ENCODE results near the gene C5orf63. TPM values are rescaled to one million over a fixed set of nuclear protein-coding genes. Genes with fewer than 3 reads are reported as not detected.
"Not testable (repeated sequence)": the region's sequence is repeated elsewhere in the genome, so short reads cannot be mapped to it uniquely, and the experiment has no call there.

C5orf63 gene
- total and polyA plus RNA-seq, 9 donors = 5.0 to 9.3 (median 6.8) TPM

DNA sequence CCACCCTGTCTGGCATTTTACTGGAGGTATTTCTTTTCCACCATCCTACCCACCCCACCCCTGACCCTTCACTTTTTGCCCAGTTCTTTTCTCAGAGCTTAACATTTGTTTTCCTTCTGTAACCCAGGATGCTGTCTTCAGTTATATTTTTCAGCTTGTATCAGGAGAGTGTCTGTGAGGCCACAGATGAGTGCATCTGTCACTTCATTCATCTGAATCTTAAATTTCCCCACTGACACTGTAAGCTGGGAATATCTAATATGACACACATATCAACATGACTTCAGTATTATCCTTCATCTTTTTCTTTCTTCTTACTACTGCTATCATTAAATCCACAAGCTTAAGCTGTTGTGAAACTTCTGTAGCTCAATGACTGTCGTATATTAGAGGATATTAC lies 47.8 kb downstream of the C5orf63 start:
- H3K4me1 ChIP-seq (ENCODE audit: control insufficient read depth, insufficient read depth, low read length) = peaks cover 11% of the 10 kb centered on the region
- no CpG with 5 or more reads among the region's 1 CpG for WGBS (ENCODE audit: insufficient coverage)
- H3K9me3 ChIP-seq (replicated peaks; ENCODE audit: control insufficient read depth, low read depth, low read length) = no peaks in the 10 kb centered on the region
- peaks cover 4% of the 10 kb centered on the region for H3K27me3 ChIP-seq (ENCODE audit: control insufficient read depth, insufficient read depth, low read length)
- H3K4me3 ChIP-seq (ENCODE audit: low read length) = no peak overlapping the region
- no peaks in the 10 kb centered on the region for H3K36me3 ChIP-seq (ENCODE audit: control insufficient read depth, insufficient read depth, low read length)
- no peak for DNase-seq
- peak overlapping the region; percentile 5 for H3K27ac ChIP-seq (ENCODE audit: low read length)

DNA sequence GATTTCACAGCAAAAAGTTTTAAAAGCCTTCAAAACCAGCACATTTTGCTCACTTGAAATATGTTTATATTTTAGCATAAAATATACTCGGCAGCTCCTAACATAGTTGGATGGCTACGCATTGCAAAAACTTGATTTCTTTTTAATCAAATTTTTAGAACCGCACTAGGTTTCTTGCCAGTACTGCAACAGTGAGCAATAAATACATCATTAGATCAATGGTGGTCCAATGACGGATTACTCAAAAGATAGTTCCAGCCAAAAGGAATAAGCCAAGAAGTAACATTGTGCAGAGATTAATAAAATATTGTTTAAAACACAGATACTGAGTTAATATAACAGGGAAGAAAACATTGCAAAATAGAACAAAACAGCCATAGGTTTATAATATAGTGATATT lies 48.5 kb downstream of the C5orf63 start:
- DNase-seq = peak; percentile 85
- H3K9me3 ChIP-seq (replicated peaks; ENCODE audit: control insufficient read depth, low read depth, low read length) = no peaks in the 10 kb centered on the region
- H3K4me1 ChIP-seq (ENCODE audit: control insufficient read depth, insufficient read depth, low read length) = peaks cover 11% of the 10 kb centered on the region
- no CpG with 5 or more reads among the region's 4 CpGs for WGBS (ENCODE audit: insufficient coverage)
- H3K36me3 ChIP-seq (ENCODE audit: control insufficient read depth, insufficient read depth, low read length) = no peaks in the 10 kb centered on the region
- H3K27me3 ChIP-seq (ENCODE audit: control insufficient read depth, insufficient read depth, low read length) = peaks cover 4% of the 10 kb centered on the region
- H3K27ac ChIP-seq (ENCODE audit: low read length) = no peak overlapping the region
- H3K4me3 ChIP-seq (ENCODE audit: low read length) = no peak overlapping the region

DNA sequence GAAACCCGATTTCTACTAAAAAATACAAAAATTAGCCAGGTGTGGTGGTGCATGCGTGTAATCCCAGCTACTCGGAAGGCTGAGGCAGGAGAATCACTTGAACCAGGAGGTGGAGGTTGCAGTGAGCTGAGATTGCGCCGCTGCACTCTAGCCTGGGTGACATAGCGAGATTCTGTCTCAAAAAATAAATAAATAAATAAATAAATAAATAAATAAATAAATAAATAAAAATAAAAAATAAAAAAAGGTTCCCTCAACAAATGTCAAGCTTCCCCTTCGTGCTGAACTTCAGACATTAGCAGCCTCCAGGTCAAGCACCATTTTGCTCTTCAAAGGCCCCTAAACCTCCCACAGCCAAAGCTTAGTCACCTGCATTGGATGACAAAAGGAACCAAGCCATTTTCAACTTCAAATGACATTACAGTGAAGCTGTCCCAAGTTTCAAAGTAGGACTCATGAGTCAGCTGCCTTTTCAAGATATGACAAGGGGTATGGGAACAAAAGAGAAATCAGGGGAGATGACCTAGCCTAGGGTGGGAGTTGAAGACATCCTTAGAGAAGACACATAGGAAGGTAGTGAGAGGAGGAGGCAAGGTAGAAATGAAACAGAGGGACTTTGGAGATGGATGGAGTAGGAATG lies 49.6 kb downstream of the C5orf63 start:
- H3K36me3 ChIP-seq (ENCODE audit: control insufficient read depth, insufficient read depth, low read length); H3K27ac ChIP-seq (ENCODE audit: low read length): not testable (repeated sequence)
- WGBS (ENCODE audit: insufficient coverage) = 100% methylated on average over 1 of the region's 7 CpGs

DNA sequence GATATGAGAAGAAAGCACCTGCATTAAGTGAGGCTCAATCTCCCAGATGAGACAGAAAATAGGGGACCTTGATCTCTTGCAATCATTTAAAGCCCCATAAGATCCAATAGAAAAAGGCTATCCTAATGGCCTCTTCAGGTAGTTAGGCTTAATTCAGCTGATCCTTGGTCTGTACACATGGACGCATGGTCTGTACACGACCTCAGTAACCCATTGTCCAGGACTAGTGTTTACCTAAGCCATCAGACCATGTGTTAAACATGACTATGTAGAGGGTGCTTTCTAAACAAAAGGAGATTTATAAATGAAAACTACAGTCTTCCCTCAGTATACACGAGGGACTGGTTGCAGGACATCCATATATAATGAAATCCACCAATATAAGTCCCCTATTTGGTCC lies 50.5 kb downstream of the C5orf63 start:
- no peaks in the 10 kb centered on the region for H3K36me3 ChIP-seq (ENCODE audit: control insufficient read depth, insufficient read depth, low read length)
- WGBS (ENCODE audit: insufficient coverage) = no CpG with 5 or more reads among the region's 3 CpGs
- H3K27ac ChIP-seq (ENCODE audit: low read length) = no peak overlapping the region
- DNase-seq = no peak
- H3K4me1 ChIP-seq (ENCODE audit: control insufficient read depth, insufficient read depth, low read length) = peaks cover 3% of the 10 kb centered on the region
- no peaks in the 10 kb centered on the region for H3K9me3 ChIP-seq (replicated peaks; ENCODE audit: control insufficient read depth, low read depth, low read length)
- H3K4me3 ChIP-seq (ENCODE audit: low read length) = no peak overlapping the region
- no peaks in the 10 kb centered on the region for H3K27me3 ChIP-seq (ENCODE audit: control insufficient read depth, insufficient read depth, low read length)

More for the DNA sequence above, 49.6 kb downstream of the C5orf63 start:
- not testable (repeated sequence) for DNase-seq; H3K27me3 ChIP-seq (ENCODE audit: control insufficient read depth, insufficient read depth, low read length); H3K4me1 ChIP-seq (ENCODE audit: control insufficient read depth, insufficient read depth, low read length); H3K9me3 ChIP-seq (replicated peaks; ENCODE audit: control insufficient read depth, low read depth, low read length); H3K4me3 ChIP-seq (ENCODE audit: low read length)

DNA sequence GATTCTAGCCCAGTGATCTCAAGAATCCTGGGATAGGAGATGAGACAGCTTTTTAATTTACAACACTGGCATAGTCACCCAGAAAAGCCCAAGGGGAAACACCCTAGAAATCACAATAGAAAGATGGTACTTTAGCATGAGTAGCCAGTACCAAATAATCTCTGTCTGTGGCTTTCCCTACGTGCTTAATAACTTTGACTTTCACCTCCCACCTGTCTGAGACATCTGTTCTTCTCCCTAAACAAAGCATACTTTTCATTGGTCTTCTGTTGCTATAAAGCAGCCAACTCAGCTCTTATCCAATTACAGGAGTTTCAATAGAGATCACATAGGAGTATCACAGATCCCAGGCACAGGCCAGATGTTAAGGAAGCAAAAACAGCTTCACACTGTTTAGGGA lies 53.4 kb downstream of the C5orf63 start:
- no peak overlapping the region for H3K27ac ChIP-seq (ENCODE audit: low read length)
- no peak for DNase-seq
- no peaks in the 10 kb centered on the region for H3K36me3 ChIP-seq (ENCODE audit: control insufficient read depth, insufficient read depth, low read length)
- H3K4me1 ChIP-seq (ENCODE audit: control insufficient read depth, insufficient read depth, low read length) = no peaks in the 10 kb centered on the region
- no peaks in the 10 kb centered on the region for H3K9me3 ChIP-seq (replicated peaks; ENCODE audit: control insufficient read depth, low read depth, low read length)
- WGBS (ENCODE audit: insufficient coverage) = no CpG with 5 or more reads among the region's 1 CpG
- no peaks in the 10 kb centered on the region for H3K27me3 ChIP-seq (ENCODE audit: control insufficient read depth, insufficient read depth, low read length)
- H3K4me3 ChIP-seq (ENCODE audit: low read length) = no peak overlapping the region

DNA sequence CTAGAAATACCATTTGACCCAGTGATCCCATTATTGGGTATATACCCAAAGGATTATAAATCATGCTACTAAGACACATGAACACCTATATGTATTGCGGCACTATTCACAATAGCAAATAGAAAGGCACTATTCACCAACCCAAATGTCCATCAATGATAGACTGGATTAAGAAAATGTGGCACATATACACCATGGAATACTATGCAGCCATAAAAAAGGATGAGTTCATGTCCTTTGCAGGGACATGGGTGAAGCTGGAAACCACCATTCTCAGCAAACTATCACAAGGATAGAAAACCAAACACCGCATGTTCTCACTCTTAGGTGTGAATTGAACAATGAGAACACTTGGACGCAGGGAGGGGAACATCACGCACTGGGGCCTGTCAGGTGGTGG lies 56.6 kb downstream of the C5orf63 start:
- not testable (repeated sequence) for DNase-seq

DNA sequence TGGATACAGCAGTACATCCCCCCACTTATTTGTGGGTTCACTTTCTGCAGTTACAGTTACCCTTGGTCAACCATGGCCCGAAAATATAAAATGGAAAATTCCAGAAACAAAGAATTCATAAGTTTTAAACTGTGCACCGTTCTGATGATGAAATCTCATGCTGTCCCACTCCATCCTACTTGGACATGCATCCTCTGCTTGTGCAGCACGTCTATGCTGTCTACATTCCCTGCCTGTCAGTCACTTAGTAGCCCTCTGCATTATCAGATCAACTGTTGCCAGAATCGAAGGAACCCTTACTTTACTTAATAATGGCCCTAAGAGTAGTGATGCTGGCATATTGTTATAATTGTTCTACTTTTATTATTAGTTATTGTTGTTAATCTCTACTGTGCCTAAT lies 57.6 kb downstream of the C5orf63 start:
- no peak overlapping the region for H3K27ac ChIP-seq (ENCODE audit: low read length)
- H3K36me3 ChIP-seq (ENCODE audit: control insufficient read depth, insufficient read depth, low read length) = no peaks in the 10 kb centered on the region
- no peaks in the 10 kb centered on the region for H3K9me3 ChIP-seq (replicated peaks; ENCODE audit: control insufficient read depth, low read depth, low read length)
- no peak for DNase-seq
- 86% methylated on average over 2 of the region's 4 CpGs for WGBS (ENCODE audit: insufficient coverage)
- H3K4me1 ChIP-seq (ENCODE audit: control insufficient read depth, insufficient read depth, low read length) = no peaks in the 10 kb centered on the region
- no peaks in the 10 kb centered on the region for H3K27me3 ChIP-seq (ENCODE audit: control insufficient read depth, insufficient read depth, low read length)
- no peak overlapping the region for H3K4me3 ChIP-seq (ENCODE audit: low read length)

More for the DNA sequence above, 56.6 kb downstream of the C5orf63 start:
- not testable (repeated sequence) for H3K36me3 ChIP-seq (ENCODE audit: control insufficient read depth, insufficient read depth, low read length); H3K4me3 ChIP-seq (ENCODE audit: low read length); H3K27ac ChIP-seq (ENCODE audit: low read length); H3K27me3 ChIP-seq (ENCODE audit: control insufficient read depth, insufficient read depth, low read length); H3K9me3 ChIP-seq (replicated peaks; ENCODE audit: control insufficient read depth, low read depth, low read length); H3K4me1 ChIP-seq (ENCODE audit: control insufficient read depth, insufficient read depth, low read length)
- no CpG with 5 or more reads among the region's 4 CpGs for WGBS (ENCODE audit: insufficient coverage)

DNA sequence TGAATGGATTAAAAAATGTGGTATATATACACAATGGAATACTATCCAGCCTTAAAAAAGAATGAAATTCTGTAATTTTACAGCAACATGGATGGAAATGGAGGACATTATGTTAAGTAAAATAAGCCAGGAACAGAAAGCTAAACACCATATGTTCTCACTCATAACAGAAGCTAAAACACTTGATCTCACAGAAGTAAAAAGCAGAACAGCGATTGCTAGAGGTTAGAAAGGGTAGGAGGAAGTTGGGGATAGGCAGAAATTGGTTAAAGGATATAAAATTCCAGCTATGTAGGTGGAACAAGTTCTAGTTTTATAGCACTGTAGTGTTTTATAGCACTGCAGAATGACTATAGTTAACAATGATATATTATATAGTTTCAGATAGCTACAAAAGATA lies 58.7 kb downstream of the C5orf63 start:
- no peak overlapping the region for H3K27ac ChIP-seq (ENCODE audit: low read length)
- H3K27me3 ChIP-seq (ENCODE audit: control insufficient read depth, insufficient read depth, low read length) = no peaks in the 10 kb centered on the region
- DNase-seq = no peak
- H3K36me3 ChIP-seq (ENCODE audit: control insufficient read depth, insufficient read depth, low read length) = no peaks in the 10 kb centered on the region
- H3K4me3 ChIP-seq (ENCODE audit: low read length) = no peak overlapping the region
- H3K9me3 ChIP-seq (replicated peaks; ENCODE audit: control insufficient read depth, low read depth, low read length) = no peaks in the 10 kb centered on the region
- peaks cover 2% of the 10 kb centered on the region for H3K4me1 ChIP-seq (ENCODE audit: control insufficient read depth, insufficient read depth, low read length)
- no CpG with 5 or more reads among the region's 1 CpG for WGBS (ENCODE audit: insufficient coverage)

DNA sequence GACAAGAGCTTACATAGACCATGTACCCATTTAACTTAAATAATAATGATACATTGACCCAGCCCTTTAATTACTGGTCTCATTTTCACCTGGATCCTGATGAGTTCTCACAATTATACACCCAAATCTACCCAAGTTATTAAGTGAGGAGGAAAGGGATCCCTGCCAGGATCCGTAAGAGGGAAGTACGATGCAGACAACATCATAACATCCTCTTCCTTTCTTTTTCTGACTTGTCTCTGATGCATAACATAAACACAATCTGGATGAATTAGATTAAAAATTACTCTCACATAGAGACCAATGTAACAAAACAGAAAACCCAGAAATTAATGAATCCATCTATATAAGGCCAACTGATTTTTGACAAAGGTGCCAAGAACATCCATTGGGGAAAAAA lies 59.9 kb downstream of the C5orf63 start:
- Histone ChIP-seq H3K4me1 (ENCODE audit: control insufficient read depth, insufficient read depth, low read length) (peaks cover 2% of the 10 kb centered on the region), H3K9me3 (replicated peaks; ENCODE audit: control insufficient read depth, low read depth, low read length) (no peaks in the 10 kb centered on the region), H3K4me3 (ENCODE audit: low read length) (no peak overlapping the region), H3K27ac (ENCODE audit: low read length) (no peak overlapping the region), H3K27me3 (ENCODE audit: control insufficient read depth, insufficient read depth, low read length) (no peaks in the 10 kb centered on the region), H3K36me3 (ENCODE audit: control insufficient read depth, insufficient read depth, low read length) (no peaks in the 10 kb centered on the region)
- WGBS (ENCODE audit: insufficient coverage) = no CpG with 5 or more reads among the region's 2 CpGs
- DNase-seq = no peak

DNA sequence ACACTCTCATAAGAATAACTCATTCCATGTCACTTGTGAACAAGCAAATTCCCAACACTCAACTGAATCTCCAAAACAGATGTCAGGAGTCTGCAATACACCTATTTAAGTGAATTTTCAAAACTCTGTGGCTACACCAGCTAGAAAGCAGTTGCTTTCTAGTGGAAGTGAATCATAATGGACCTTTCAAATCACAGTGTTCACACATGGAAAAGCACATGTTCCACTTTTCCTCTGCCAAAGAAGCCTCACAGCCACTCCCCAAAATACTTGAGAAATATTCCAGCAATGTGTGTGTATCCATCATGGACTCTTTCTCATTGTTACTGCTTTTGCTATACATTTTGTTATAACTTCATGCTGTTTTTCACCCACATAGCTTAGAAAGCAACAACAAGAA lies 60.4 kb downstream of the C5orf63 start:
- DNase-seq = peak; percentile 69
- Histone ChIP-seq H3K36me3 (ENCODE audit: control insufficient read depth, insufficient read depth, low read length) (no peaks in the 10 kb centered on the region), H3K27me3 (ENCODE audit: control insufficient read depth, insufficient read depth, low read length) (no peaks in the 10 kb centered on the region), H3K27ac (ENCODE audit: low read length) (no peak overlapping the region), H3K4me1 (ENCODE audit: control insufficient read depth, insufficient read depth, low read length) (peaks cover 2% of the 10 kb centered on the region), H3K9me3 (replicated peaks; ENCODE audit: control insufficient read depth, low read depth, low read length) (no peaks in the 10 kb centered on the region), H3K4me3 (ENCODE audit: low read length) (no peak overlapping the region)

Data from muscle of leg (tissue), 11 donors.